ENCODE data around the gene TRIM69. TPM values are rescaled to one million over a fixed set of nuclear protein-coding genes. Genes with fewer than 3 reads are reported as not detected.

Gene TRIM69
- total RNA-seq, 1 donor from 2014 or later: 12.3 TPM

GRCh38 chr15:44715142-44715796 is 21.1 kb upstream of the TRIM69 start:
- Histone ChIP-seq H3K27me3 (ENCODE audit: control insufficient read depth, insufficient read depth, low read length) (no peaks in the 10 kb centered on the region), H3K4me3 (ENCODE audit: low read depth, low read length) (no peak overlapping the region), H3K36me3 (ENCODE audit: control insufficient read depth, insufficient read depth, low read length) (peaks cover 2% of the 10 kb centered on the region)
- no peak for TF ChIP-seq CTCF (IDR thresholded peaks at IDR 0.05; ENCODE audit: insufficient read depth, low read length, poor library complexity, severe bottlenecking)
- DNase-seq (ENCODE audit: low read depth): no peak

- no peak for TF ChIP-seq CTCF (IDR thresholded peaks at IDR 0.05; ENCODE audit: insufficient read depth, low read length, poor library complexity, severe bottlenecking)
- DNase-seq (ENCODE audit: low read depth): no peak
Measured at GRCh38 chr15:44715797-44716334, 20.5 kb upstream of the TRIM69 start.

GRCh38 chr15:44716983-44717602 is 19.2 kb upstream of the TRIM69 start:
- Histone ChIP-seq H3K4me3 (ENCODE audit: low read depth, low read length) (no peak overlapping the region), H3K36me3 (ENCODE audit: control insufficient read depth, insufficient read depth, low read length) (peaks cover 2% of the 10 kb centered on the region), H3K27me3 (ENCODE audit: control insufficient read depth, insufficient read depth, low read length) (no peaks in the 10 kb centered on the region)
- TF ChIP-seq CTCF (IDR thresholded peaks at IDR 0.05; ENCODE audit: insufficient read depth, low read length, poor library complexity, severe bottlenecking): no peak
- no peak for DNase-seq (ENCODE audit: low read depth)

More at GRCh38 chr15:44715797-44716334, 20.5 kb upstream of the TRIM69 start:
- H3K36me3 ChIP-seq (ENCODE audit: control insufficient read depth, insufficient read depth, low read length): peaks cover 2% of the 10 kb centered on the region
- H3K4me3 ChIP-seq (ENCODE audit: low read depth, low read length): no peak overlapping the region
- H3K27me3 ChIP-seq (ENCODE audit: control insufficient read depth, insufficient read depth, low read length): no peaks in the 10 kb centered on the region

- no peaks in the 10 kb centered on the region for H3K27me3 ChIP-seq (ENCODE audit: control insufficient read depth, insufficient read depth, low read length)
- H3K36me3 ChIP-seq (ENCODE audit: control insufficient read depth, insufficient read depth, low read length): peaks cover 2% of the 10 kb centered on the region
- TF ChIP-seq CTCF (IDR thresholded peaks at IDR 0.05; ENCODE audit: insufficient read depth, low read length, poor library complexity, severe bottlenecking): no peak
- H3K4me3 ChIP-seq (ENCODE audit: low read depth, low read length): no peak overlapping the region
- no peak for DNase-seq (ENCODE audit: low read depth)
Measured at GRCh38 chr15:44718180-44718926, 18.0 kb upstream of the TRIM69 start.

GRCh38 chr15:44718927-44719292 is 17.4 kb upstream of the TRIM69 start:
- peaks cover 2% of the 10 kb centered on the region for H3K36me3 ChIP-seq (ENCODE audit: control insufficient read depth, insufficient read depth, low read length)
- no peak for TF ChIP-seq CTCF (IDR thresholded peaks at IDR 0.05; ENCODE audit: insufficient read depth, low read length, poor library complexity, severe bottlenecking)
- no peak for DNase-seq (ENCODE audit: low read depth)
- no peaks in the 10 kb centered on the region for H3K27me3 ChIP-seq (ENCODE audit: control insufficient read depth, insufficient read depth, low read length)
- no peak overlapping the region for H3K4me3 ChIP-seq (ENCODE audit: low read depth, low read length)

Measured in kidney epithelial cell (primary cell).